Right lobe of liver (tissue), 6 donors: ENCODE results near the gene KCNS3. TPM values are rescaled to one million over a fixed set of nuclear protein-coding genes. Genes with fewer than 3 reads are reported as not detected.

Experiments used
- ATAC-seq, 4 donors: fragments of 200-7000 bp; cut with Tn5 transposase; one replicate each; pipeline ENCODE4 v1.9.1; 2020; ENCODE audit warnings: mild to moderate bottlenecking in 4 of 4, moderate library complexity in 4 of 4
- DNase-seq, 3 donors: peaks; one replicate each; pipeline ENCODE4 v3.0.0-alpha.2; 2020
- H3K27ac ChIP-seq, 3 donors: fragments of 200-600 bp; one replicate each; pipeline ENCODE4 v1.8.0; 2022
- H3K27me3 ChIP-seq, 2 donors: fragments of 200-600 bp; one replicate each; pipeline ENCODE4 v1.8.0; 2022
- H3K36me3 ChIP-seq, 4 donors: fragments of 200-600 bp; sonication (generic) in 1 of 4; one replicate each; pipeline versions ENCODE4 v1.5.1 to v1.8.0; 2017 to 2022; ENCODE audit warnings: control low read depth in 1 of 4
- H3K4me1 ChIP-seq, 4 donors: fragments of 200-600 bp; sonication (generic) in 1 of 4; one replicate each; pipeline versions ENCODE4 v1.5.1 to v1.8.0; 2017 to 2022; ENCODE audit warnings: control low read depth in 1 of 4
- H3K4me3 ChIP-seq, 3 donors: fragments of 200-600 bp; one replicate each; pipeline ENCODE4 v1.8.0; 2022
- H3K9me3 ChIP-seq, 4 donors: fragments of 200-600 bp; sonication (generic) in 1 of 4; one replicate each; pipeline versions ENCODE4 v1.5.1 to v1.8.0; 2017 to 2022; ENCODE audit warnings: control low read depth in 1 of 4
- CTCF ChIP-seq, 4 donors: fragments of 200-600 bp in 3 of 4; fragments of 450-650 bp in 1 of 4; IDR thresholded peaks; one replicate each; pipeline versions ENCODE4 v1.5.1 to v1.8.0; 2016 to 2022; ENCODE audit warnings: antibody characterized with exemption in 4 of 4, mild to moderate bottlenecking in 2 of 4
- POLR2A ChIP-seq: fragments of 450-650 bp; IDR thresholded peaks from one replicate; pipeline ENCODE4 v1.6.1; 2017; ENCODE audit warnings: antibody characterized with exemption, mild to moderate bottlenecking
- WGBS: methylation state at CpG from one replicate; pipeline ENCODE4 v1.1.6; 2018; ENCODE audit warnings: low coverage, low lambda C conversion rate; ENCODE audit not compliant: insufficient coverage; ENCODE audit errors: missing lambda C conversion rate; 5-methylcytosine and 5-hydroxymethylcytosine counted together
- intact Hi-C, 2 donors: fragments of 100-400 bp; cut with DNase I; formaldehyde crosslinking; loops; one replicate each; pipeline versions ENCODE4 v1.11.2 to v1.14.1; 2022
- long read RNA-seq: library from polyadenylated mRNA; unstranded; transcript quantifications from one replicate; pipeline ENCODE4 v2.0.0, GENCODE V29; 2019
- total RNA-seq, 6 experiments: library from RNA; depleted of rRNA in 2 of 6; stranded (reverse); fragments of >200 nt in 2 of 6; fragmentation: NEBNext Ultra II Directional in 3 of 6; extraction: Animal tissue kit (Norgen Biotek cat#: 25700) in 3 of 6; gene quantifications; one replicate each; pipeline versions ENCODE4 v1.1.0 to v1.2.4, GENCODE V29; 2016 to 2023
- donor health status: DM: no; HTN: yes; CAD: no.
- donor health status: DM: no; HTN: no; CAD: no.
- donor health status: DM: no; HTN: no; CAD: no.
- donor health status: DM: no; HTN: yes; CAD: no.
- donor health status: DM: no; HTN: yes; CAD: no.

KCNS3 gene
- 1 to 10 TPM; 1.3 to 6.8 (median 2.9) TPM for total RNA-seq
- long read RNA-seq, partial matches to known transcripts, result 0 of 1 reads
- long read RNA-seq, other reads (novel, unspliced or antisense), result 1 of 1 reads

- peak within 1 kb of the TSS; percentile 56 to 62 (median 61) for H3K4me3 ChIP-seq
- peaks cover 0 to 18% (median 2%) of the 10 kb centered on the region in 4 donors for H3K4me1 ChIP-seq
- peak; percentile 89 to 93 (median 92) for ATAC-seq
- no peaks in the 10 kb centered on the region for H3K9me3 ChIP-seq
- H3K36me3 ChIP-seq, result no peaks in the 10 kb centered on the region
- H3K27ac ChIP-seq, result peak within 1 kb of the TSS in 1 of 3 donors; percentile 18
- H3K27me3 ChIP-seq, result no peaks in the 10 kb centered on the region
- intact Hi-C loops, result no loop called here
- peak; percentile 46 for TF ChIP-seq POLR2A
- TF ChIP-seq CTCF (IDR thresholded peaks at IDR 0.05), result no peak
- 0% methylated on average over 12 of the region's 106 CpGs for WGBS
- peak; percentile 56 to 67 (median 62) for DNase-seq
These were observed at the start of gene KCNS3 for GRCh38 chr2:17878281-17879136. Gene KCNS3 (plus strand): TSS chr2:17878667. CDS start chr2:17931009, 52,342 bp downstream.

GRCh38 chr2:17830053-17831034 lies 48.1 kb upstream of the KCNS3 start:
- Histone ChIP-seq H3K36me3 (no peaks in the 10 kb centered on the region), H3K4me3 (peak overlapping the region in 2 of 3 donors; percentile 19 to 28), H3K9me3 (no peaks in the 10 kb centered on the region), H3K27me3 (no peaks in the 10 kb centered on the region), H3K4me1 (no peaks in the 10 kb centered on the region), H3K27ac (no peak overlapping the region)
- ATAC-seq (peak; percentile 98 to 100 (median 99)), DNase-seq (peak; percentile 73 to 80 (median 75))
- WGBS, result 17% methylated on average over 21 of the region's 37 CpGs
- intact Hi-C loops, result no loop called here
- TF ChIP-seq CTCF (IDR thresholded peaks at IDR 0.05), result peak; percentile 83 to 94 (median 88)
- TF ChIP-seq POLR2A, result no peak

GRCh38 chr2:17835516-17835915 lies 43.0 kb upstream of the KCNS3 start:
- ATAC-seq, result no peak
- Histone ChIP-seq H3K4me1 (no peaks in the 10 kb centered on the region), H3K27ac (no peak overlapping the region), H3K27me3 (no peaks in the 10 kb centered on the region), H3K4me3 (no peak overlapping the region), H3K9me3 (no peaks in the 10 kb centered on the region), H3K36me3 (no peaks in the 10 kb centered on the region)
- DNase-seq, result no peak
- 72% methylated on average over 2 of the region's 2 CpGs for WGBS
- TF ChIP-seq CTCF (IDR thresholded peaks at IDR 0.05) (no peak), POLR2A (no peak)
- intact Hi-C loops, result no loop called here

GRCh38 chr2:17839959-17840358 lies 38.5 kb upstream of the KCNS3 start:
- no peak for ATAC-seq
- H3K36me3 ChIP-seq, result no peaks in the 10 kb centered on the region
- no peak overlapping the region for H3K4me3 ChIP-seq
- no peaks in the 10 kb centered on the region for H3K9me3 ChIP-seq
- H3K27me3 ChIP-seq, result no peaks in the 10 kb centered on the region
- H3K27ac ChIP-seq, result no peak overlapping the region
- DNase-seq, result no peak
- intact Hi-C loops, result loop anchor here in 1 of 2 donors (10.0 kb wide), 2 partner anchors 115 to 535 kb away; no protein-coding TSS in a partner anchor
- WGBS, result 70% methylated on average over 2 of the region's 2 CpGs
- no peak for TF ChIP-seq POLR2A
- TF ChIP-seq CTCF (IDR thresholded peaks at IDR 0.05), result no peak
- H3K4me1 ChIP-seq, result no peaks in the 10 kb centered on the region
